Pancreas (tissue), 10 donors: ENCODE measurements around the gene SREBF1. TPM values are rescaled to one million over a fixed set of nuclear protein-coding genes. Genes with fewer than 3 reads are reported as not detected.

Experiments
- ATAC-seq, 4 donors: fragments of 200-7000 bp; cut with Tn5 transposase; one replicate each; pipeline versions ENCODE4 v1.8.0 to v1.9.1; 2020; ENCODE audit warnings: mild to moderate bottlenecking in 4 of 4, moderate library complexity in 4 of 4
- DNase-seq, 6 donors: peaks; one replicate each; pipeline ENCODE4 v3.0.0-alpha.2; 2020
- FAIRE-seq: peaks from 2 replicates; lab custom pipeline; 2012; peaks lifted over from hg19 to GRCh38; lab: Jason Lieb, UNC
- H3K27ac ChIP-seq, 4 donors: fragments of 200-600 bp; sonication (generic); 1 replicate in 3 of 4; 2 replicates in 1 of 4; pipeline versions ENCODE4 v1.5.0 to v1.8.0; 2020
- H3K27me3 ChIP-seq, 4 donors: fragments of 200-600 bp; one replicate each; pipeline ENCODE4 v1.8.0; 2021
- H3K36me3 ChIP-seq, 3 donors: fragments of 200-600 bp; sonication (generic) in 1 of 3; one replicate each; pipeline versions ENCODE4 v1.5.0 to v1.8.0; 2020 to 2021
- H3K4me1 ChIP-seq, 3 donors: fragments of 200-600 bp; one replicate each; pipeline ENCODE4 v1.8.0; 2021
- H3K4me3 ChIP-seq, 4 donors: fragments of 200-600 bp; sonication (generic) in 2 of 4; one replicate each; pipeline versions ENCODE4 v1.5.0 to v1.8.0; 2020 to 2021
- H3K9me3 ChIP-seq, 4 donors: fragments of 200-600 bp; one replicate each; pipeline ENCODE4 v1.8.0; 2021
- WGBS, 2 donors: extraction: QIAGEN DNeasy Blood & Tissue Kit; methylation state at CpG; one replicate each; pipeline ENCODE4 v1.1.7; 2013; 5-methylcytosine and 5-hydroxymethylcytosine counted together
- intact Hi-C, 3 donors: fragments of 100-400 bp; cut with DNase I; formaldehyde crosslinking; loops; one replicate each; pipeline versions ENCODE4 v1.11.1 to v1.14.2; 2022
- polyA plus RNA-seq, 2 donors: library from polyadenylated mRNA; stranded (reverse); fragments of 200-250 nt; gene quantifications; one replicate each; pipeline ENCODE4 v1.2.3, GENCODE V29; 2013
- total RNA-seq, 6 donors: library from RNA; stranded (reverse); fragmentation: NEBNext Ultra II Directional in 4 of 6; extraction: Animal tissue kit (Norgen Biotek cat#: 25700) in 4 of 6; gene quantifications; one replicate each; pipeline versions ENCODE4 v1.2.1 to v1.2.4, GENCODE V29; 2021 to 2023
- TF ChIP-seq, protein P1 (sequence below), 4 donors: fragments of 200-600 bp; sonication (generic) in 3 of 4; IDR thresholded peaks; one replicate each; pipeline versions ENCODE4 v1.5.0 to v1.8.0; 2021; ENCODE audit warnings: antibody characterized with exemption in 4 of 4
- donor health status: healthy with polysubstance abuse.
- donor health status: DM: no; HTN: no; CAD: no; lungs with moderate emphysema.
- donor health status: DM: no; HTN: no; CAD: no.
- donor health status: control.
- donor health status: control.
- donor health status: Bipolar disorder and iron deficiency.
- donor health status: DM: yes; HTN: yes; CAD: no.
- donor health status: DM: no; HTN: no; CAD: no.
- donor health status: DM: no; HTN: no; CAD: no.
- donor health status: DM: yes; HTN: yes; CAD: no.

SREBF1 gene
- total and polyA plus RNA-seq, 8 donors = 12.0 to 77.5 (median 32.3) TPM

DNA sequence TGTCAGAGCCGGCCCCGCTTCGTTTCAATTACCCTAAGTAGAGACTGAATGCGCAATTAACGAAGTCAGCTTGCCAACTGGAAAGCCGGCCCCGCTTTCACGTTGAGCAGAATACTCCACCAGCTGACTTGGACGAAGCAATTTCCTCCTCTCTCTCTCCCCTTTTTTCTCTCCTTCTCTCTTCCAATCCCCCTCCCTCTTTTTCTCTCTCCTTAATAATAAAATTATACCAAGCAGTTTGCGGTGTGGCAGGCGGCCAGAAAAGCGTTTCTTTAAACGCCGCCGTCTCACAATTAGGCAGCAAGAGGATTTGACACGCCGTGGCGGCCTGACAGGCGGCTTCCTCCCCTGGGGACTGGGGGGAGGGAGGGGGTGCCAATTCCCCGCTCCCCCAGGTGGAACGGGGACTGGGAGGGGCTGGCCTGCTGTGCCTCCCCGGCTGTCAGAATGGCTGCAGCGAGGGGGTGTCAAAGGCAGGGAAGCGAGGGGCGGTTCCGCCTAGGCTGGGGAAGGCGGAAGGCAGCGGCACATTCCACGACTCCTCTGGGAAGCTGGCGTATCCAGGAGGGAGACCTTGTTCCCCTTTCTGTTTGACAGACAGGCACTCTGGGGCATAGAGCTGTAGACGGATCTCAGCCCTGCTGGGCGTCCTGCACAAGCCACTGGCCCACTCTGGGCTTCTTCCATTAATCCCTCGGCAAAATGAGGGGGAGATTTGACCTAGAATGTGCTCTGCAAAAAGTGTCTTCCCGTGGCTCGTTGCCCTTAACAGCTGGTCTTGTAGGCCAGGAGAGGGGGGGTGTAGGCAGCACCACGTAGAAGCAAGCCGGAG lies 52.7 kb downstream of the SREBF1 start:
- H3K27me3 ChIP-seq = no peaks in the 10 kb centered on the region
- peak overlapping the region; percentile 48 to 70 (median 61) for H3K27ac ChIP-seq
- 26 to 35% methylated on average over 37 of the region's 37 CpGs for WGBS, 2 donors
- peaks cover 17 to 34% (median 34%) of the 10 kb centered on the region in 3 donors for H3K4me1 ChIP-seq
- TF ChIP-seq, protein P1, sequence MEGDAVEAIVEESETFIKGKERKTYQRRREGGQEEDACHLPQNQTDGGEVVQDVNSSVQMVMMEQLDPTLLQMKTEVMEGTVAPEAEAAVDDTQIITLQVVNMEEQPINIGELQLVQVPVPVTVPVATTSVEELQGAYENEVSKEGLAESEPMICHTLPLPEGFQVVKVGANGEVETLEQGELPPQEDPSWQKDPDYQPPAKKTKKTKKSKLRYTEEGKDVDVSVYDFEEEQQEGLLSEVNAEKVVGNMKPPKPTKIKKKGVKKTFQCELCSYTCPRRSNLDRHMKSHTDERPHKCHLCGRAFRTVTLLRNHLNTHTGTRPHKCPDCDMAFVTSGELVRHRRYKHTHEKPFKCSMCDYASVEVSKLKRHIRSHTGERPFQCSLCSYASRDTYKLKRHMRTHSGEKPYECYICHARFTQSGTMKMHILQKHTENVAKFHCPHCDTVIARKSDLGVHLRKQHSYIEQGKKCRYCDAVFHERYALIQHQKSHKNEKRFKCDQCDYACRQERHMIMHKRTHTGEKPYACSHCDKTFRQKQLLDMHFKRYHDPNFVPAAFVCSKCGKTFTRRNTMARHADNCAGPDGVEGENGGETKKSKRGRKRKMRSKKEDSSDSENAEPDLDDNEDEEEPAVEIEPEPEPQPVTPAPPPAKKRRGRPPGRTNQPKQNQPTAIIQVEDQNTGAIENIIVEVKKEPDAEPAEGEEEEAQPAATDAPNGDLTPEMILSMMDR (IDR thresholded peaks at IDR 0.05) = no peak
- intact Hi-C loops = no loop called here
- ATAC-seq (peak in 3 of 4 donors; percentile 2 to 11 (median 9)), DNase-seq (peak in 4 of 6 donors; percentile 46 to 77 (median 50)), FAIRE-seq (no peak)
- H3K36me3 ChIP-seq = no peaks in the 10 kb centered on the region
- H3K9me3 ChIP-seq = no peaks in the 10 kb centered on the region
- peak overlapping the region in 3 of 4 donors; percentile 27 to 51 (median 46) for H3K4me3 ChIP-seq

DNA sequence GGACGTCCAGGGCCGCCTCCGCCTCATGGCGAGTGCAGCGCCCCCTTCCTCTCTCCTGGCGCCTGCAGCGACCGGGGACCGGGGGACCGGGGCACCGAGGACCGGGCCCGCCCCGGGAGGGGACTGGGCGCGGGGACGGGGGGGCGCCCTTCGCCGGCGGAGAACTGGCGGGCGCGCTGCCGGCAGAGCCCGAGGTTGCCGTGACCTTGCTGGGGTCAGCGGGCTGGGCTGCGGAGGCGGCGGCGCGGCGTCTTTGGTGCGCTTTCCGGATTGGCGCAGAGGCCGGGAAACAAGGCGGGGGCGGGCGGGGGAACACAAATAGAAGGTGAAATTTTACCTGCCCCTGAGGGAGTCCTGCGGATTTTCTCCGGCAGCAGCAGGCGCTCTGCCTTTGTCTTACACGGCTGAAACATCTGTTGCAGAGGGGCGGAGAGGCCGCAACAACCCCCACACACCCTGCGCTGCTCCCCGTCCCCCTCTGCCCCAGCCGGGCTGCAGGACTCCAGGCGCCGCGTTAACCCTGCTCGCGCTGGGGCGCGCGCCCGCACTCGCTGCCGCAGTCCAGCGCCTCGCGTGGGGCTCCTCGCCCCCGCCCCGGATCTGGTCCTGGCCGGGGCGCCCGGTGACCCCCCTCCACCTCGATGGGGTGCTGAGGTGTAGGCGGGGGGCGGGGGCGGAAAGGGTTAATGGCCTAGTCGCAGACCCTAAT lies 53.5 kb downstream of the SREBF1 start:
- TF ChIP-seq, protein P1 (IDR thresholded peaks at IDR 0.05) = no peak
- Histone ChIP-seq H3K9me3 (no peaks in the 10 kb centered on the region), H3K4me1 (peaks cover 17 to 37% (median 34%) of the 10 kb centered on the region in 3 donors), H3K36me3 (no peaks in the 10 kb centered on the region), H3K27ac (peak overlapping the region; percentile 48 to 70 (median 61)), H3K27me3 (no peaks in the 10 kb centered on the region), H3K4me3 (peak overlapping the region; percentile 26 to 51 (median 36))
- peak; percentile 70 to 88 (median 80) for DNase-seq
- FAIRE-seq = no peak
- 1 to 3% methylated on average over 49 to 75 of the region's 75 CpGs for WGBS, 2 donors
- ATAC-seq = peak; percentile 58 to 76 (median 61)
- intact Hi-C loops = no loop called here

DNA sequence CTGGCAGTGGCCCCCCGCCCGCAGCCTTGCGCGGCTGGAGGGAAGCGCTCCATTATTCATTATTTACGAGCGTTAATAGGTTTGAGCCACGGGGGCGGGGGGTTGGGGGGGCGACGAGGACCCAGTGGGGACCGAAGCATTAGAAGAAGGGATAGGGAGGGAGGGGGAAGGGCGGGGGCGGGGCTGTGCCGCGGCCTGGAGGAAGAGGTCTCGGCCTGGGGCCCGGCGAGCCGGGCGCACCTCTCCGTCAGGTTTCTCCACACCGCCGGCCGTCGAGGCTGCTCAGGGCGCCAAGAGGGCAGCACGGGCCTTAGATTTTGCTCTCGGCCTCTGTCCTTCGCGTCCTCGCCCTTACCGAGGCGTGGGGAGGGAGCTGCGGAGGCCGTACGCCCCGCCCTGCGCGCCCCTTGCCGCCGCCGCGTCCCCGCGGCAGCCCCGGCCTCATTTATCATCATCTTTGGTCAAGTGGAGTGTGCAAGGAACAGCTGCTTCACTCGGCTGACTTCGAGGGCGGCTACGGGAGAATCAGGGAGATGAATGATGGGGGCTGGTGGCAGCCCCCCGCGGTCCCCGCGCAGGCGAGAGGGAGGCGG lies 54.2 kb downstream of the SREBF1 start:
- Histone ChIP-seq H3K36me3 (no peaks in the 10 kb centered on the region), H3K9me3 (no peaks in the 10 kb centered on the region), H3K27ac (peak overlapping the region; percentile 48 to 70 (median 61)), H3K4me1 (peaks cover 17 to 37% (median 34%) of the 10 kb centered on the region in 3 donors), H3K27me3 (no peaks in the 10 kb centered on the region), H3K4me3 (peak overlapping the region; percentile 26 to 51 (median 36))
- FAIRE-seq (no peak), DNase-seq (peak in 3 of 6 donors; percentile 47 to 81 (median 50)), ATAC-seq (peak; percentile 7 to 32 (median 22))
- intact Hi-C loops = no loop called here
- TF ChIP-seq, protein P1 (IDR thresholded peaks at IDR 0.05) = no peak
- 1% methylated on average over 43 to 56 of the region's 57 CpGs for WGBS, 2 donors

DNA sequence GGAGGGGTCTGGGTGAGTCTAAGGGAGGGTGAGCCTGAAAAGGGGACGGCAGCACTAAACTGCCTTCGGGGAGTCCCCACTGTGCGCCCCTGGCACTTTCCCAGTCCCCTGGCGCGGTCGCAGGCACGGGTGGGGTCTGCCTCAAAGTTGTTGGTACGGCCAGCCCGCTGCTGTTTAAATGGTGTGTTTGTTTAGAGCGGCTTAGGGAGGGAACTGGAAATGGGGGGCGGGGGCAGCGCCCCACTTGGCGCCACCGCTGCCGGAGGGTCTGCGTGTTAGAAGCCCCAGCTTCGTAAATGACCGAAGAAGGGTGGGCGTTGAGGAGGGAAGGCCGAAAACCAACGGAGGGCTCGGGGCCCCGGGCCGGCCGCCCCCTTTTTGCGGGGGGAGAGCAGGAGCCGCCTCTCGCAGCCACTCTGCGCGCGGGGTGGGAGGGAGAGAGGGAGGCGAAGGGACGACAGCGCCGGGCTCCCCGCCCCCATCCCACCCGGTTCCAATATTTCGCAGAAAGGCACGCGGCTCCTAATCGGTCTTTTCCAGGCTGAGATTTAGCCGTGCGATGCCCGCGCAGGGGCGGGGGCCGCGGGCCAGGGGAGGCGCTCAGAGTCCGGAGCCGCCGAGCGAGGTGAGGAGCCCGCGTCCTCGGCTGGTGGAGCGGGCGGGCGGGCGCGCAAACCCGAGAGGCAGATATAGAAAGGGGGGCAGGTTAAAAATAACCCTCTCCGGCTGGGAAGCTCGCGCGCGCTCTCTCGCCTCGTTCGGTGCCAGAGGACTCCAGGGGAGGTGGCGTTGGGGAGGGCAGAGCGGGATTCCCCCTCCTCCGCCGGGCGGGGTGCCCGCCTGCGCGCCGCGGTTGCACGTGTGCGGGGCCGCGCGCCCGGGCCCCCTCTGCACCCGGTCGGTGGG lies 54.9 kb downstream of the SREBF1 start:
- peaks cover 17 to 35% (median 31%) of the 10 kb centered on the region in 3 donors for H3K4me1 ChIP-seq
- peak; percentile 67 to 88 (median 78) for DNase-seq
- 15 to 19% methylated on average over 61 to 88 of the region's 88 CpGs for WGBS, 2 donors
- H3K27ac ChIP-seq = peak overlapping the region; percentile 5 to 70 (median 61)
- H3K9me3 ChIP-seq = no peaks in the 10 kb centered on the region
- intact Hi-C loops = no loop called here
- FAIRE-seq = no peak
- H3K4me3 ChIP-seq = peak overlapping the region; percentile 26 to 51 (median 36)
- H3K36me3 ChIP-seq = no peaks in the 10 kb centered on the region
- TF ChIP-seq, protein P1 (IDR thresholded peaks at IDR 0.05) = no peak
- H3K27me3 ChIP-seq = no peaks in the 10 kb centered on the region
- peak; percentile 35 to 67 (median 52) for ATAC-seq
